ENCODE measurements around the gene TMIE.

DNA sequence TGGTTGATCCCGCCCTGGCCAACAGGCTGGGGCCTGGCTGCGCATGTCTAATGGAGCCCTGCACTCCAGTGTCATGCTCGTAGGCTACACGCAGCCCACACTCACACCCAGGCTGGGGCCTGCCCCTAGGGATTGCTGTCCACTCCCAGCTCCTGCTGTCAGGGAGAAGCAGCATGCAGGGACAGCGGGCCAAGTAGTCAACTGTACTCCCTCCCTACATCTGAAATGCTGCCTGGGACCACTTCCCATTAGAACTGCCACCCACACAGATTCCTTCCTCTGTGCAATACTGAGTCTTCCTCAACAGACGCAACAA lies 23.8 kb upstream of the TMIE start:
- TF ChIP-seq EZH2 (IDR thresholded peaks at IDR 0.05; ENCODE audit: low read length), result no peak
- TF ChIP-seq, protein P1, sequence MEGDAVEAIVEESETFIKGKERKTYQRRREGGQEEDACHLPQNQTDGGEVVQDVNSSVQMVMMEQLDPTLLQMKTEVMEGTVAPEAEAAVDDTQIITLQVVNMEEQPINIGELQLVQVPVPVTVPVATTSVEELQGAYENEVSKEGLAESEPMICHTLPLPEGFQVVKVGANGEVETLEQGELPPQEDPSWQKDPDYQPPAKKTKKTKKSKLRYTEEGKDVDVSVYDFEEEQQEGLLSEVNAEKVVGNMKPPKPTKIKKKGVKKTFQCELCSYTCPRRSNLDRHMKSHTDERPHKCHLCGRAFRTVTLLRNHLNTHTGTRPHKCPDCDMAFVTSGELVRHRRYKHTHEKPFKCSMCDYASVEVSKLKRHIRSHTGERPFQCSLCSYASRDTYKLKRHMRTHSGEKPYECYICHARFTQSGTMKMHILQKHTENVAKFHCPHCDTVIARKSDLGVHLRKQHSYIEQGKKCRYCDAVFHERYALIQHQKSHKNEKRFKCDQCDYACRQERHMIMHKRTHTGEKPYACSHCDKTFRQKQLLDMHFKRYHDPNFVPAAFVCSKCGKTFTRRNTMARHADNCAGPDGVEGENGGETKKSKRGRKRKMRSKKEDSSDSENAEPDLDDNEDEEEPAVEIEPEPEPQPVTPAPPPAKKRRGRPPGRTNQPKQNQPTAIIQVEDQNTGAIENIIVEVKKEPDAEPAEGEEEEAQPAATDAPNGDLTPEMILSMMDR (optimal IDR thresholded peaks at IDR 0.05 in 1 of 3, IDR thresholded peaks at IDR 0.05 in 1 of 3, conservative IDR thresholded peaks at IDR 0.05 in 1 of 3; ENCODE audit: extremely low read depth in 1 of 3, insufficient read depth in 2 of 3, low read length in 3 of 3), result no peak
